Activated naive CD8-positive, alpha-beta T cell treated with anti-CD3 and anti-CD28 coated beads for 36 hours (primary cell): ENCODE results near the gene GOLGA8G. TPM values are rescaled to one million over a fixed set of nuclear protein-coding genes. Genes with fewer than 3 reads are reported as not detected.
"Not testable (repeated sequence)": the region's sequence is repeated elsewhere in the genome, so short reads cannot be mapped to it uniquely, and the experiment has no call there.

ENCODE experiments used
- DNase-seq: peaks from one replicate; pipeline ENCODE4 v3.0.0; 2021
- H3K27ac Mint-ChIP-seq: one replicate; pipeline ENCODE4 v1.8.0; 2022; ENCODE audit warnings: mild to moderate bottlenecking, moderate library complexity, mixed read lengths
- H3K27me3 Mint-ChIP-seq: one replicate; pipeline ENCODE4 v1.8.0; 2022; ENCODE audit warnings: mild to moderate bottlenecking, mixed read lengths
- H3K36me3 Mint-ChIP-seq: one replicate; pipeline ENCODE4 v1.8.0; 2021; ENCODE audit warnings: mild to moderate bottlenecking, mixed read lengths
- H3K4me1 Mint-ChIP-seq: one replicate; pipeline ENCODE4 v1.8.0; 2021; ENCODE audit warnings: mixed read lengths
- H3K4me3 Mint-ChIP-seq: one replicate; pipeline ENCODE4 v1.8.0; 2022; ENCODE audit warnings: mild to moderate bottlenecking, moderate library complexity, mixed read lengths
- H3K9me3 Mint-ChIP-seq: one replicate; pipeline ENCODE4 v1.8.0; 2022; ENCODE audit warnings: mixed read lengths
- total RNA-seq, 2 experiments: library from RNA; stranded (reverse); gene quantifications; one replicate each; pipeline ENCODE4 v1.2.3, GENCODE V29; 2021

The GOLGA8G gene
- not detected for total RNA-seq

GRCh38 chr15:28532954-28533353, at the start of gene GOLGA8G:
TSS of gene GOLGA8G (minus strand) at chr15:28532971. CDS start at chr15:28532909, 62 bp downstream.
- not testable (repeated sequence) for H3K4me3 Mint-ChIP-seq, DNase-seq, H3K27me3 Mint-ChIP-seq, H3K9me3 Mint-ChIP-seq, H3K4me1 Mint-ChIP-seq, H3K27ac Mint-ChIP-seq, H3K36me3 Mint-ChIP-seq

- H3K4me1 Mint-ChIP-seq, H3K27ac Mint-ChIP-seq, H3K9me3 Mint-ChIP-seq, DNase-seq, H3K4me3 Mint-ChIP-seq, H3K27me3 Mint-ChIP-seq, H3K36me3 Mint-ChIP-seq: not testable (repeated sequence)
These were observed 40.6 kb upstream of the GOLGA8G start for GRCh38 chr15:28573351-28573750.

DNA sequence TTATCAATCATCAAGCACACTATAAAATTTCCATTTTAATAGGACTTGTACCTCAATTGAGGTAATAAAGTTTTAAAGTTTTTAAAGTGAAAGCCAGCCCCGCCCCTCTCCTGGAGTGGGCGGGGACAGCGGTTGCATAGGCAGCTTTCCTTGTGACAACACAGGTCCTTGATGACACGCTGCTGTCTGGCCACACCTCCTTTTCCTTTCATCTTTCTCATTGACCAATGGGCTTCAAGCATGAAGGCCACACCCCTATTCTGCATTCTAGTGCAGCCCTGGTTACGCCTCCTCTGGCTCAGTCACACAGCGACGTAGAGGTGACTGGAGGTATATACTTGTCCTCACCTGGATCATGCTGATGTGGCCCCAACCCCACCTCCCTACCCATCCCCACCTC, 20.5 kb upstream of the GOLGA8G start, which contains the start of gene GOLGA6L25:
TSS of gene GOLGA6L25 (plus strand) at position 301 of the 400 bp plus-strand sequence. CDS start at position 362, 61 bp downstream.
- not testable (repeated sequence) for H3K4me1 Mint-ChIP-seq, H3K36me3 Mint-ChIP-seq, H3K9me3 Mint-ChIP-seq, H3K27me3 Mint-ChIP-seq, H3K27ac Mint-ChIP-seq, DNase-seq, H3K4me3 Mint-ChIP-seq

- H3K4me1 Mint-ChIP-seq, H3K36me3 Mint-ChIP-seq, H3K9me3 Mint-ChIP-seq, DNase-seq, H3K27ac Mint-ChIP-seq, H3K4me3 Mint-ChIP-seq, H3K27me3 Mint-ChIP-seq: not testable (repeated sequence)
These were observed 17.6 kb downstream of the GOLGA8G start for GRCh38 chr15:28515208-28515607.

DNA sequence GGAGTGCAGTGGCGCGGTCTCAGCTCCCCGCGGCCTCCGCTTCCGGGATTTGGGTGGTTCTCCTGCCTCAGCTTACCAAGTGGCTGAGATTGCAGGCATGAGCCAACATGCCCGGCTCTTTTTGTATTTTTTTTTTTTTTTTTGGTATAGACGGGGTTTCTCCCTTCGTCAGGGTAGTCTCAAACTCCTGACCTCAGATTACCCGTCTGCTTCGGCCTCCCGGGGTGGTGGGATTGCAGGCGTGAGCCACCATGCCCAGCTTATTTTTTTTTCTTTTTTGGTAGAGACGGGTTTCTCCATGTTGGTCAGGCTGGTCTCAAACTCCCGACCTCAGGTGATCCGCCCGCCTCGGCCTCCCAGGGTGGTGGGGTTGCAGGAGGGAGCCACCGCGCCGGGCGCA, 18.6 kb downstream of the GOLGA8G start:
- not testable (repeated sequence) for H3K27me3 Mint-ChIP-seq, H3K36me3 Mint-ChIP-seq, H3K4me3 Mint-ChIP-seq, DNase-seq, H3K4me1 Mint-ChIP-seq, H3K9me3 Mint-ChIP-seq, H3K27ac Mint-ChIP-seq

DNA sequence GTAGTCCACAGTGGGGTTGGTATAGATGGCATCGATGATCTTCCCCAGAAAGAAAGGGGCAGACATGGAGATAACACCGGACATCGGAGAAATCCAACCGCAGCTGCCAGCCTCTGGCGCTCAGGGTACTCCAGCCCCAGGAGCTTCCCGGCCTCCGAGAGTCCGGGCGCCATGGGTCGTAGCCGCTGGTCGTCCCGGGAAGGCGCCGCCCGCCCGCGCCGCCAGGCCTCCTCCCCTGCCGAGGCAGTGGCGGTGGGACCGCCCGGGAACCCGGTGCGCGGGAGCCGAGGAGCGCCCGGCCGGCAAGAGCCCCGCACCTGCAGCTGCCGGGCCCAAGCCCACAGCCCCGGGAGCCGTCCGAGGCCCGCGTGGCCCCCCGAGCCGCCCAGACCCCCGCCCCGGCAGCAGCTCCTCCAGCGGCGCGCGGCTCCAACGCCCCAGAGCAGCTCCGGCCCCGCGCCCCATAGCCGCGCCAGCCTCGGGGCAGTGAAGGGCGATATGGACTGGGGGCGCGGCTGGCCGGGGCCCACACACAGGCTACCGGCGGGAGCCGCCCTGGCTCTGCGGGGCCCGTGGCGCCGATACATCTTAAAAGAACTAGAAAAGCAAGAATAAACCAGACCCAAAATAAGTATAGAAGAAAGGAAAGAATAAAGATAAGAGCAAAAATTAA, 24.4 kb downstream of the GOLGA8G start:
- not testable (repeated sequence) for H3K4me1 Mint-ChIP-seq, H3K9me3 Mint-ChIP-seq, DNase-seq, H3K27ac Mint-ChIP-seq, H3K4me3 Mint-ChIP-seq, H3K36me3 Mint-ChIP-seq, H3K27me3 Mint-ChIP-seq

DNA sequence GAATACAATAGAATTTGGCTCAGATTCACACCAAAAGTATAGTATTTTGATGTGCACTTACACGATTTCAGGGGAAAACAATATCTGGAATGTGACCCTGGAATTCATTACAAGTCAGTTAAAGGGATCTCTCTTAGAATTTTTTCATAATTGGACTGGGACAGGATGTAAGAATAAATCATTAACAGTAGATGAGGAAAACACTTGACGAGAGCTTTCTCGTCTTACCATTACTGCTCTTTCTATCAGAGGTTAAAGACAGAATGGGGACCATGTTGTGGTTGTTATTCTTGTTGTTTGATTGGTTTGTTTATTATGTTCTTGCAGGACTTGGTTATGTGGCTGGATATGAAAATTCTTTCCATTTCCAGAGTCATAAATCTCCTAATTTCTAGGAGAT, 51.4 kb downstream of the GOLGA8G start:
- not testable (repeated sequence) for H3K4me1 Mint-ChIP-seq, H3K4me3 Mint-ChIP-seq, H3K36me3 Mint-ChIP-seq, H3K27ac Mint-ChIP-seq, H3K9me3 Mint-ChIP-seq, DNase-seq, H3K27me3 Mint-ChIP-seq

Other genes with a start within 250 kb of the GOLGA8G start
- gene HERC2, start 210.8 kb downstream of the GOLGA8G start, total RNA-seq = 10 to 100 TPM; 28.1 to 30.3 TPM
- gene GOLGA6L24, start 174.9 kb downstream of the GOLGA8G start, total RNA-seq = not detected
- not detected for gene GOLGA8F, start 154.3 kb downstream of the GOLGA8G start, total RNA-seq
- gene GOLGA6L25, start 20.6 kb upstream of the GOLGA8G start, total RNA-seq = not detected
- 1 to 10 TPM; 1.1 to 1.8 TPM for gene GOLGA8M, start 179.4 kb upstream of the GOLGA8G start, total RNA-seq